Activated T-helper 2 cell treated with anti-CD3 and anti-CD28 coated beads, Interferon-gamma antibody, Interleukin-2, Interleukin-4, amounts not matched to agents 10 μg/mL and 5 μg/mL and 100 μg/mL, durations not matched to agents 14 hours and 24 hours and 36 hours (primary cell): ENCODE measurements around the gene ZNF581. TPM values are rescaled to one million over a fixed set of nuclear protein-coding genes. Genes with fewer than 3 reads are reported as not detected.

Experiments used
- DNase-seq: peaks from one replicate; pipeline ENCODE4 v3.0.0; 2021; ENCODE audit warnings: low spot score
- H3K27ac Mint-ChIP-seq: one replicate; pipeline ENCODE4 v1.8.0; 2021; ENCODE audit warnings: mixed read lengths
- H3K27me3 Mint-ChIP-seq: one replicate; pipeline ENCODE4 v1.8.0; 2021; ENCODE audit warnings: low read depth, mixed read lengths
- H3K36me3 Mint-ChIP-seq: one replicate; pipeline ENCODE4 v1.8.0; 2021; ENCODE audit warnings: low read depth, mixed read lengths
- H3K4me1 Mint-ChIP-seq: one replicate; pipeline ENCODE4 v1.8.0; 2021; ENCODE audit warnings: low read depth, mixed read lengths
- H3K4me3 Mint-ChIP-seq: one replicate; pipeline ENCODE4 v1.8.0; 2021; ENCODE audit warnings: low read depth, mild to moderate bottlenecking, moderate library complexity, mixed read lengths
- H3K9me3 Mint-ChIP-seq: one replicate; pipeline ENCODE4 v1.8.0; 2021; ENCODE audit warnings: mixed read lengths
- intact Hi-C: fragments of 100-400 bp; cut with micrococcal nuclease; formaldehyde crosslinking; loops from one replicate; pipeline ENCODE4 v1.15.1; 2023
- total RNA-seq: library from RNA; stranded (reverse); gene quantifications from 2 replicates; pipeline ENCODE4 v1.2.3, GENCODE V29; 2022

Gene ZNF581
- total RNA-seq, 1 donor from 2014 or later: 26.6 TPM

DNA sequence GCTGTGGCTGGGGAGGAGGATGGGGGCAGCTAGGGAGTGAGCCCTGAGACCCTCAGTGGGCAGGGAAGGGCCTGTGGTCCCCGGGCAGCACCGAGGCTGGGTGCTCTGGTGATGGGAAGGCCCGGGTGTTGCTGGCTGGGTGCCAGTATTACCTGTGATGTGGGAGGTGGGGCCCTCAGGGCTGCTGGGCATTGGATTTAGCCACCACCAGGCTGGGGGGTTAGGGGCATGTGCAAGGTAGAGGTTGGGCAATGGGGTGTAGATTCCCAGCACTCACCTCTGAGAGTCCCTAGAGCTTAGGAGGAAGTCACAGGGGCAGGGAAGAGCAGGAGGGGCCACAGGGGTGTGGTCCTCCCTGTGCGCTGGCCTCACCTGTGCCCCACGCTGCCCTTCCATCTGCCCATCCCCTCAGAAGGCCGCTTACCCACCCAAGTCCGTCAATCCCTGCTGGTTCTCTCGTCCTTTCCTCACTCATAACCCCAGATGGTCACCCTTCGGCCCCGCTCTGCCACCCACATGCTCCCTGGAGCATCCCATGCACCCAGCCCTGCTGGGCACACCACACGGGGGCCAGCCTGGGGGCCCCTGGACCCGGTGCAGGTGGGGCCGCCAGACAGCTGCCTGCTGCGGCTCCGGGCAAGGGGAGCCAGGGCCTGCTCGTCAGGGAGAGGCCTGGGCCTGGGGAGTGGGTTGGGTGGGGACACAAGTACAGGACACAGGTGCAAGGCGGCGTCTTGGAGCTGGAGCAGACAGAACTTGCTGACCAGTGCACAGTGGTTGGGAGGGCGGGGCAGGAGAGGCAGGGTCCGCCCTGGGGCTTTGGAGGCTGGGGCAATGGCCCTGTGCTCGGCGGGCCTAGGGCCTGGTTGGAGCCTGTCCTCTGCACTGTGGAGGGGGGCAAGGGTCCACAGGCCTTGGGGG is 44.1 kb downstream of the ZNF581 start:
- DNase-seq: no peak
- no peaks in the 10 kb centered on the region for H3K9me3 Mint-ChIP-seq
- intact Hi-C loops: no loop called here
- no peak overlapping the region for H3K4me3 Mint-ChIP-seq
- no peak overlapping the region for H3K27ac Mint-ChIP-seq
- no peaks in the 10 kb centered on the region for H3K4me1 Mint-ChIP-seq
- no peaks in the 10 kb centered on the region for H3K27me3 Mint-ChIP-seq
- peaks cover 42% of the 10 kb centered on the region for H3K36me3 Mint-ChIP-seq

DNA sequence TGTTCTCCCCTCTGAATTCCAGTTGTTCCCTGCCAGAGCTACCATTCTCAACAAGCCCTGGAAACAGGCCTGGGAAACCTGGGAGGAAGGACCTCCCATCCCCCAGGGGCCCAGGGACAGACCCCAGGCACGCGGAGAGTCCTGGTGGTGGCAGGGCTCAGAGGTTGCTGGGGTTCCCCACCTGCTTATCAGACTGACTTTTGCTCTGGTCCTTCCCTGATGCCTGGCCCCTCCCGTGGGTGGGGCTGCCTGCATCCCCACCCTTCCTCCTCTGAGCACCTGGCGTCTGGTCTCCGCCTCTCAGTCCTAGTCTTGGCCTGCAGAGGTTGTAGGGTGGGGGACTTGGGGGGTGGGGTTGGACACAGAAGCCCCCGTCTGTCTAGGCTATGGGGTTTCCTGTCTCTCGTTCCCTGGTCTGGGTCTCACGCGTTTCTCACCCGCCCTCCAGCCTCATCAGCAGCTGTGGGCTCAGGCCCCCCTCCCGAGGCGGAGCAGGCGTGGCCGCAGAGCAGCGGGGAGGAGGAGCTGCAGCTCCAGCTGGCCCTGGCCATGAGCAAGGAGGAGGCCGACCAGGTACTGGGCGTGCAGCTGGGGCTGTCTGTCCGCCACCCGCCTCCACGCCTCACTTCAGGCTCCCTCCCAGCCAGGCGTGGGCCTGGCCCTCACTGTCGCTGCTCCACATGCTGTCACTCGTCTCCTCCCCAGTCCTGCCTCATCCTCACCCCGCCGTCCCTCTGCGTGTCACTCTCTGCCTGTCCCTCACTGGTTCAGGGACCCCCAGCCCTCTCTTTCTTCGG is 45.2 kb downstream of the ZNF581 start:
- H3K27me3 Mint-ChIP-seq: no peaks in the 10 kb centered on the region
- no peak for DNase-seq
- intact Hi-C loops: no loop called here
- H3K9me3 Mint-ChIP-seq: no peaks in the 10 kb centered on the region
- no peaks in the 10 kb centered on the region for H3K4me1 Mint-ChIP-seq
- peak overlapping the region; percentile 22 for H3K27ac Mint-ChIP-seq
- H3K36me3 Mint-ChIP-seq: peaks cover 47% of the 10 kb centered on the region
- H3K4me3 Mint-ChIP-seq: no peak overlapping the region

DNA sequence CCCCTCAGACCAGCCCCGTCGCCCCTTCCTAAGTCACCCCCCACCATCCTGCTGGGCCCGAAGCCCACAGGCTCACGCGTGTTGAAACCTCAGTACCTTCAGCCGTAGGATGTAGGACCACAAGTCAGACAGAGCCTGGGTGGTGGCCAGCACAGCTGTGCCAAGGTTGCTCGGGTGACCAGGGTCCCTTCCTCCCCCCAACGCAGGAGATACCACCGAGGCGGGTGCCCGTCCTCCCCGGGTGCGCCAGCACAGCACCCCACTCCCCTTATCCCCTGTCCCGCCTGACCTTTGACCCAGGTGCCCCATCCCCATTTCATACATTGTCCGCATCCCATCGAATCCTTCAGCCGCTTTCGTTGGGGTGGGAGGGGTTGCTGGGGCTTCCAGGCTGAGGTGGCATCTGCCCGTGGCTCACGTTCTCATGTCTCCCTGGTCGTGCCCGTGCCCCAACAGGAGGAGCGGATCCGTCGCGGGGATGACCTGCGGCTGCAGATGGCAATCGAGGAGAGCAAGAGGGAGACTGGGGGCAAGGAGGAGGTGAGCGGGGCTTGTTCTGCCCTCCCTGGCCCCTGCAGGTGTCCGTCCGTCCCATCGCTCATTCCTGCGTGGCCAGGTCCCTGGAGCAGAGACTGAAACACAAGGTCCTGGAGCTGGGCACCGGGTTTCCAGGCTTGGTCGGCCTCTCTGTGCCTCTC is 46.1 kb downstream of the ZNF581 start:
- no peak for DNase-seq
- H3K9me3 Mint-ChIP-seq: no peaks in the 10 kb centered on the region
- intact Hi-C loops: no loop called here
- peaks cover 48% of the 10 kb centered on the region for H3K36me3 Mint-ChIP-seq
- H3K4me1 Mint-ChIP-seq: no peaks in the 10 kb centered on the region
- H3K27ac Mint-ChIP-seq: peak overlapping the region; percentile 22
- H3K4me3 Mint-ChIP-seq: no peak overlapping the region
- no peaks in the 10 kb centered on the region for H3K27me3 Mint-ChIP-seq

DNA sequence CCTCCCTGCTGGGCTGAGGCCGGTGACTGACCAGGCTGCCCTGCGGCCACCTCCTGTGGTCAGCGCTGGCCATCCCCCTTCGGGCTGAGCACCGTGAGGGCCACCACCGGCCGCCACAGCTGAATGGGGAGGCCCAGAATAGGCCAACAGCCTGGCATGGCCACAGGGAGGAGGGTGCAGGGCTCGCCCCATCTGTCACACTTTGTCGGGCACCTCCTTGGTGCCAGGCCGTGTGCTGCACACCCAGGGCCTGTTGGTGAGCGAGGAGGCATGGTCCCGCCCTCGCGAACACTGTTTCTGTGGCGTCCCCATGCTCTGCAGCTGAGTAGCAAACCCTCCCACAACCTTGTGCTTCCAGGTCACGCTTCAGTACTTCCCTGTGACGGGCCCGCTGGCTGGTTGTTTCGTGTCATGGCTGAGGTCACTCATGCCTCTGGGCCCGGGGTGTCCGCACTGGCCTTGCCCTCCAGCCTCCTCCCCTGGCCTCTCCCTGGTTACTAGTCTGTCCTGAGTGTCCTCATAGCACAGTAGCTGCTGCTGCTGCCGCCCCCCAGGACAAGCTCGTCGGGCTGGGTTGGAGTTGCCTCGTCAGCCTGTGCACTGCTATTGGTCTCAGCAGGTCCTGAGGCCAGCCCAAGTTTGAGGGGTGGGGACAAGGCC is 46.8 kb downstream of the ZNF581 start:
- no peak overlapping the region for H3K4me3 Mint-ChIP-seq
- intact Hi-C loops: no loop called here
- H3K9me3 Mint-ChIP-seq: no peaks in the 10 kb centered on the region
- DNase-seq: no peak
- H3K4me1 Mint-ChIP-seq: no peaks in the 10 kb centered on the region
- peaks cover 44% of the 10 kb centered on the region for H3K36me3 Mint-ChIP-seq
- H3K27ac Mint-ChIP-seq: no peak overlapping the region
- H3K27me3 Mint-ChIP-seq: no peaks in the 10 kb centered on the region

DNA sequence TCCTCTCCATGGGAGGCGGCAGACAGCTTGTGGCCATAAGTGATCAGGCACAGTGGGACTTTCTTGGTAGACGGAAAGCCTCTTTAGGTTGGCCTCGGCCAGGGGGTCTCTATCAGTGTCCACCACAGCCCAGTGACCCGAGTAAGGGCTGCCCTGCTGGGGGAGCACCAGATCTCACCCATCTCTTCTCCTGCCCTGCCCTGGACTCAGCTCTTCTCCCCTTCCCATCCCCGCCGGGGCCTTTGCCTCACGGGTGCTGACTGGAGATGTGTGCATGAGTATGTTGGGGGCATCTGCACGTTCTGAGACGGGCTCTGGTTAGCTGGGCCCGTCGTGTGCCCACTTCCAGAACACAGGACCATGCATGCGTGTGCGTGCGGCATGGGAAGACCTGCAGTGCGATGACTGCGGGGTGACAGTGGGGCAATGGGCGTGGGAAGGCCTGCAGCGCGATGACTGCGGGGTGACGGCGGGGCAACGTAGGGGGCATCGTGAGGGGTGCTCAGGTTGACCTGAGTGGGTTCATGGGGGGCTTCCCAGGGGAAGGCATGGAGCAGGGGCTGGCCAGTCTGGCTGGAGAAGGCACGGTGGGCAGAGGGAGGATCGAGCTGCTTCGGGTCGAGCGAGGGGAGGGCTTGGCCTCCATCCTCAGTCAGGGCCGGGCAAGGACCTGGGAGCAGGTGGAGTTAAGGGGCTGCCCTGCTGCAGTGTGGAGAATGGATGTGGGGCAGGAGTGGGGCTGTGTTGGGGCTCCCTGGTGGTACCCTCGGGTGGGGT is 47.5 kb downstream of the ZNF581 start:
- Mint-ChIP-seq H3K27me3 (no peaks in the 10 kb centered on the region), H3K4me3 (no peak overlapping the region), H3K36me3 (peaks cover 41% of the 10 kb centered on the region), H3K4me1 (no peaks in the 10 kb centered on the region), H3K27ac (no peak overlapping the region), H3K9me3 (no peaks in the 10 kb centered on the region)
- intact Hi-C loops: no loop called here
- DNase-seq: no peak

DNA sequence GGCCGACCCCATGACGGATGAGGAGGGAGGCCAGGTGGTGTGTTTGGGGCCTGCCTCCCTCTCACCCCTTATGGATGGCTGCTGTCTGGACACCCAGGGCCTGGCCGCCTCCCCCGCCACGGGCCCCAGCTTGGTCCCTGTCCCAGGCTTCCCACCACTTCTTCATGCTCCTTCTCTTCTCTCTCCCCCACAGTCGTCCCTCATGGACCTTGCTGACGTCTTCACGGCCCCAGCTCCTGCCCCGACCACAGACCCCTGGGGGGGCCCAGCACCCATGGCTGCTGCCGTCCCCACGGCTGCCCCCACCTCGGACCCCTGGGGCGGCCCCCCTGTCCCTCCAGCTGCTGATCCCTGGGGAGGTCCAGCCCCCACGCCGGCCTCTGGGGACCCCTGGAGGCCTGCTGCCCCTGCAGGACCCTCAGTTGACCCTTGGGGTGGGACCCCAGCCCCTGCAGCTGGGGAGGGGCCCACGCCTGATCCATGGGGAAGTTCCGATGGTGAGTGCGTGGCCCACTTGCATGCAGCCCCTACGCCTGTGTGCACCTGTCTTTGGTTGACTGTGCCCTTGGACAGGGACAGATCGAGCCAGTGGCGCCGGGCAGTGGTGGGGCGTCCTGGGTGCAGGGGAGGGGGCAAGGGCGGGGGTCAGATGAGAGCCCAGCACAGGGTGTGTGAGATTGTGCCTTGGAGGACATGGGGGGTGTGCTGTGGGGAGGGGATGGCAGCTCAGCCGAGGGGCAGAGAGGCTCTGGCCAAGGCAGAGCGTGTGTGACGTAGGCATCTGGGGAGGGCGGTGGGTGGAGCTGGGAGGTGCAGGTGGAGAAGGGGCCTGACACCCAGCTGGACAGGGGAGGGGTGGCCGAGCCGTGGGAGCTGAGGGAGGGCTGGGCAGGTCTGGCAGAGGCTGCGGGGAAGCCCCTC is 48.4 kb downstream of the ZNF581 start:
- H3K4me3 Mint-ChIP-seq: no peak overlapping the region
- no peak for DNase-seq
- no peaks in the 10 kb centered on the region for H3K4me1 Mint-ChIP-seq
- H3K27ac Mint-ChIP-seq: no peak overlapping the region
- no peaks in the 10 kb centered on the region for H3K9me3 Mint-ChIP-seq
- peaks cover 37% of the 10 kb centered on the region for H3K36me3 Mint-ChIP-seq
- intact Hi-C loops: no loop called here
- H3K27me3 Mint-ChIP-seq: no peaks in the 10 kb centered on the region

DNA sequence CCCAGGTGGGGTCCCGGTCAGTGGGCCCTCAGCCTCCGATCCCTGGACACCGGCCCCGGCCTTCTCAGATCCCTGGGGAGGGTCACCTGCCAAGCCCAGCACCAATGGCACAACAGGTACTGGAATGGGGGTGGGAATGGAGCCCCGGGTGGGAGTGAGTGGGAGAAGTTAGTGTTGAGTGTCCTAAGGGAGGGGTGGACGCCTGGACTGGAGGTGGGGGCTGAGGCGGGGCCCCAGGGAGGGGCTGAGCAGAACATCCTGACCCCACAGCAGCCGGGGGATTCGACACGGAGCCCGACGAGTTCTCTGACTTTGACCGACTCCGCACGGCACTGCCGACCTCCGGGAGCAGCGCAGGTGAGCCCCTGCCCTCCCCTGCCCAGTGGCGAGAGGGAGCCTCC is 49.2 kb downstream of the ZNF581 start:
- intact Hi-C loops: no loop called here
- H3K4me3 Mint-ChIP-seq: no peak overlapping the region
- no peaks in the 10 kb centered on the region for H3K27me3 Mint-ChIP-seq
- H3K36me3 Mint-ChIP-seq: peaks cover 41% of the 10 kb centered on the region
- no peaks in the 10 kb centered on the region for H3K9me3 Mint-ChIP-seq
- H3K27ac Mint-ChIP-seq: no peak overlapping the region
- DNase-seq: no peak
- H3K4me1 Mint-ChIP-seq: no peaks in the 10 kb centered on the region

DNA sequence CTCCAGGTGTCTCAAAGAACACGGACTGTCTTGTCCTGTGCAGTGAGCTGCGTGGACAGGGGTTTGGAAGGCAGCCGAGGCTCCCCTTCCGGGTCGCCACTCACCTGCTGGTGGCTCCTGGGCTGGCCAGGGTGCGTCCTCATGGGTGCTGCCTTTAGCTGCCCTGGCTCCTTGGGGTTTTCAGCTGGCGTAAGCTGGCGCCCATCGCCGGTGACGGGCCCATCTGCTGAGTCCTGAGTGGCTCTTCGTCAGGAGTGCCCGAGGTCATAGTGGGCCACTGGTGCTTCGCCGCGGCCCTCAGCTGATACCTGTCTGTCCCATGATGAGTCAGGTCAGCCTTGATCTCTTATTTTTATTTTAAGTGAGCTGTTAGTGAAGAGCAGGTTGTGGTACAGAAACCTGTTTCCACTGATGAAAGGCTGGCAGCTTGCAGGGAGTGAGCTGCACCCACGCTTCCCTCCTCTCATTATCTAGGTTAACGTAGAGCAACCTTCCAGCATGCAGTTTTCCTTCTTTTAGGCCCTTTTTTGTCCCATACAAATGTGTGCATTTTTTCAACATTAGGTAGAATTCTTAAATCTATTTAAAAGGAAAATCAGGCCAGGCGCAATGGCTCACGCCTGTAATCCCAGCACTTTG is 50.0 kb downstream of the ZNF581 start:
- no peak for DNase-seq
- Mint-ChIP-seq H3K4me3 (no peak overlapping the region), H3K36me3 (peaks cover 43% of the 10 kb centered on the region), H3K27me3 (no peaks in the 10 kb centered on the region), H3K4me1 (no peaks in the 10 kb centered on the region), H3K27ac (no peak overlapping the region), H3K9me3 (no peaks in the 10 kb centered on the region)
- intact Hi-C loops: no loop called here

DNA sequence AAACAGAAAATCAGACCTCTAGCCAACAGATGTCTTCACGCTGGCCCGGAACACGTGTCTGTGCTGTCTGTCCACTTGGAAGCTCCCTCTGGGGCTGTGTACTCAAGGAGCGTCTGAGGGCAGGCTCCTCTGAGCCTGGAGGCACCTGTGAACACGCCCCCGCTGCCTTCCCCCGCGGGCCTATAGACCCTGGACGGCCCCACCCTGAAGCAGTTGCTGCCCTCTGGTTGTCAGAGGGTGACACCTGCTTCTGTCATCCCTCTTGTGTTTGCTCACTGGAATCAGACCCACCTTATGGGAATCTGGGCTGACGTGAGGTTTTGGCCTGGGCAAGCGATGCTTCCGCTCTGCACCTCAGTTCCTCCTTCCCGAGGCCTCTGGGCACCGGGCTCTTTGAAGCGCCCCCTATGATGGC is 50.8 kb downstream of the ZNF581 start:
- Mint-ChIP-seq H3K36me3 (peaks cover 42% of the 10 kb centered on the region), H3K27me3 (no peaks in the 10 kb centered on the region)

DNA sequence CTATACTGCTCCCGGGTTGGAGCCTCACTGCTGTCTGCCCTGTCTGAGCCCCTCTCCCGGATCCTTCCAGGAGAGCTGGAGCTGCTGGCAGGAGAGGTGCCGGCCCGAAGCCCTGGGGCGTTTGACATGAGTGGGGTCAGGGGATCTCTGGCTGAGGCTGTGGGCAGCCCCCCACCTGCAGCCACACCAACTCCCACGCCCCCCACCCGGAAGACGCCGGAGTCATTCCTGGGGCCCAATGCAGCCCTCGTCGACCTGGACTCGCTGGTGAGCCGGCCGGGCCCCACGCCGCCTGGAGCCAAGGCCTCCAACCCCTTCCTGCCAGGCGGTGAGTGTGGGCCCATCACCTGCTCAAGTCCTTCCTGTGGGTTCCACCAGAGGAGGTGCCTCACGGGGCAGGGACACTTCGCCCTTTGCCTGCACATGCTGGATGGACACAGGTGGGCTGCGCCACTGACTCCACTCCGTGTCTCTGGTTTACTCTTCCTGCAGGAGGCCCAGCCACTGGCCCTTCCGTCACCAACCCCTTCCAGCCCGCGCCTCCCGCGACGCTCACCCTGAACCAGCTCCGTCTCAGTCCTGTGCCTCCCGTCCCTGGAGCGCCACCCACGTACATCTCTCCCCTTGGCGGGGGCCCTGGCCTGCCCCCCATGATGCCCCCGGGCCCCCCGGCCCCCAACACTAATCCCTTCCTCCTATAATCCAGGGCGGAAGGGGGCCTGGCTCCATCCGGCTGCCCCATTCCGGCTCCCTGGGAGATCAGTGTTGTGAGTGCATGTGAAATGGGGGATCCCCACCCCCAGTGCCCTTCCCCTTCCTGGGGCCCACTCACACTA is 51.4 kb downstream of the ZNF581 start:
- no peaks in the 10 kb centered on the region for H3K9me3 Mint-ChIP-seq
- intact Hi-C loops: no loop called here
- H3K27ac Mint-ChIP-seq: no peak overlapping the region
- no peaks in the 10 kb centered on the region for H3K27me3 Mint-ChIP-seq
- DNase-seq: no peak
- peaks cover 39% of the 10 kb centered on the region for H3K36me3 Mint-ChIP-seq
- no peak overlapping the region for H3K4me3 Mint-ChIP-seq
- no peaks in the 10 kb centered on the region for H3K4me1 Mint-ChIP-seq

More for the DNA sequence above, 50.8 kb downstream of the ZNF581 start:
- H3K4me3 Mint-ChIP-seq: no peak overlapping the region
- H3K4me1 Mint-ChIP-seq: no peaks in the 10 kb centered on the region
- no peaks in the 10 kb centered on the region for H3K9me3 Mint-ChIP-seq
- intact Hi-C loops: no loop called here
- no peak overlapping the region for H3K27ac Mint-ChIP-seq
- DNase-seq: no peak
